ENCODE results near the gene NPSR1.
"Not testable (repeated sequence)": the region's sequence is repeated elsewhere in the genome, so short reads cannot be mapped to it uniquely, and the experiment has no call there.

The NPSR1 gene

DNA sequence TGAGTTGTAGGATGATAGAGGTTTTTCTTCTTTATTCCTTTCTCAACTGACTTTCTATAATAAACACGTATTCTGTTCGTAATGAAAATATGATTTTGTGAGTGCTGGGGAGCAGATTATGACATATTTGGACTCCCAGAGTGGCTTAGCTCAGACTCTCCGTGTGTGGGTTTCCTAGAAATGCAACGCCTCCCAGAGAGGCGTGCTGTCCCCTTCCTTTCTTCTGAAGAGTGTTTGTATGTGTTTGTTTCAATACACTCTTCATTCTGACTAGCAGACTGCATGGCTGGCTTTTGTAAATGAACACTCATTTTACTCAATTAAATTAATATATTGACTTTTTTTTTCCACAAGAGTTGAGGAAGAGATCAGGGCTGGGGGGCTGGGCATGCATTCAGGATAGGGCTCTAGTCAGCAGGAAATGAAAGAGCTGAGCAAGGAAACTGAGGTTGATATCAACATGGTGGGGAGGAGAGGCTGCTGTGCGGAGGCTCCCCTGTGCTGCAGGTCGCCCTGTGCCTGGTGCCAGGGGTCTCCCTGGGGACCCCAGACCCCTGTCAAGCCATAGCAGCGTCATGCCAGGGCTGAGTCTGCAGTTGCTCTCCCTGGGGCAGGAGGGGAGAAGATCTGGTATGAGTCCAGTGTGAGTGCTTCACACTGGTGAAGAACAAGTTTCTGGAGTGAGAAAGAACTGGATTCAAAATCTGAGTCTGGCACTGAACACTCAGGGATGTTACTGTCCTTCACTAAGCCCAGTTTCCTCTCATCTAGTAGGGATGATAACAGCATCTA, 221.1 kb downstream of the NPSR1 start:
- not testable (repeated sequence) for DNase-seq

DNA sequence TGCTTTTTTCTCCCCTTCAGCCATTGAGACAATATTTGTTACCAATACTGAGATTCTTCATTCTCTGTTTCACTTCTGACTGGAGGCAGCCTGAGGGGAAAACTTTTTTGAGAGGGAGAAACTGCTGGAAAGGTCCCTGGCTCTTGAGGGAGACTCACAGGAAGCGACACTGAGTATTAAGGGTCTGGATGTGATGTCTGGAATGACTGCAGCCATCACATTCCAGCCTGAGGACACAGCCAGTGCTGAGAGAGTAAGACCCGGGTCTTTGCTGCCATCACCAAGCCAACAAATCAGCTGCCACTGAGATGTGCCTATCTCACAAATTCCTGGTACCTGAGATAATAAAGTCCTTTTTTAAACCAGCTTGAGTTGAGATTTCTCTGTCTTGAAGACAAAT, 221.9 kb downstream of the NPSR1 start:
- DNase-seq, result no peak

DNA sequence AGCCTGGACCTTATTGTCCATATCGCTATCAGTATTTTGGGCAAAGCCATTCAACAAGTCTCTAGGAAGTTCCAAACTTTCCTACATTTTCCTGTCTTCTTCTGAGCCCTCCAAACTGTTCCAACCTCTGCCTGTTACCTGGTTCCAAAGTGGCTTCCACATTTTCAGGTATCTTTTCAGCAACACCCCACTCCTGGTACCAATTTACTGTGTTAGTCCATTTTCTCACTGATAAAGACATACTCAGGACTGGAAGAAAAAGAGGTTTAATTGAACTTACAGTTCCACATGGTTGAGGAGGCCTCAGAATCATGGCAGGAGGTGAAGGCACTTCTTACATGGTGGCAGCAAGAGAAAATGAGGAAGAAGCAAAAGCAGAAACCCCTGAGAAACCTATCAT, 225.8 kb downstream of the NPSR1 start:
- DNase-seq, result not testable (repeated sequence)

DNA sequence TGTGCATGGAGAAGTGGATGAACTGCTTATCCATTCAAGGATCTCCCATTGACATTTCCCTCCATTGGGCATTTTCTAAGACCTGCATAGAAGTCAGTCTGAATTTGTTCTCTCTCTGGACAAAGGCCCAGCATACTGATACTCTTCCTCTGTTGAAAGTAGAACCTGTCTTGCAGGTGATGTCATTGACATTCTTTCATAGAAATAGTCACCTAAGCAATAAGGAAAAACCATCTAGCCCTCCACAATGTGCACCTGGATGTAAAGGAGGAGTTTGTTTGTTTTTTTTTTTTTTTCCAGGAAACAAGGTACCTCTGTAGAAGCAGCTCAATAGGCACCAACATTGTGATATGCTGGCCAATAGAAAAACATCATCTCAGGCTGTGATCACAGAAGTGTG, 228.8 kb downstream of the NPSR1 start:
- DNase-seq, result no peak

DNA sequence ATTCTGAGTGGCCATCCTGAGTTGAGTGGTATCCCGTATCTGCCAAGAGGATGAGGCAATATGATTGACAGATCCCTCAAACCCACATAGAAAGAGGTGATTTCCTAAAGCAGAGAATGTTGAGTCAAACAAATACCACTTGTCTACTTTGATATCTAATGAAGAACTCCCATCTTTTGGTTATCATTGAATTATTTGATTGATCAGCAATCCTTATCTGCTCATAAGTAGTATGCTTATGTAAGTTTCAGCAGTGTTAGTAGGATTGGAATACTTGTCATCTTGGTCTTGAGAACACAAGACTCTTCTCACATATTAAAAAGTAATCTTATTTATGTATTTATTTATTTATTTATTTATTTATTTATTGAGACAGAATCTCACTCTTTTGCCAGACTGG, 231.9 kb downstream of the NPSR1 start:
- no peak for DNase-seq

DNA sequence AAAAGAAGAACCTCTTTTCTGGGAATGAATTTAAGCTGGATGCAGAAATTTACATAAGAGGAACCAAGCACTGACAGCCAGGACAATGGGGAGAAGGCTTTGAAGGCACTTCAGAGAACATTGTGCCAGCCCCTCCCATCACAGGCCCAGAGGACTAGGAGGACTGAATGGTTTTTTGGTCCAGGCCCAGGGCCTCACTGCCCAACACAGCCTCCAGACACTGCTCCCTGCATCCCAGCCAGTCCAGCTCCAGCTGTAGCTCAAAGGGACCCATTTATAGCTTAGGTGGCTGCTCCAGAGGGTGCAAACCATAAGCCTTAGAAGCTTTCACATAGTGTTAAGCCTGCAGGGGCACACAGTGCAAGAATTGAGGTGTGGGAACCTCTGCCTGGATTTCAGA, 237.2 kb downstream of the NPSR1 start:
- DNase-seq, result no peak

Measured in NCI-H345 (cell line).